Muscle of back (tissue), 11 donors: Measurements from ENCODE around the gene CDC27. TPM values are rescaled to one million over a fixed set of nuclear protein-coding genes. Genes with fewer than 3 reads are reported as not detected.
"Not testable (repeated sequence)": the region's sequence is repeated elsewhere in the genome, so short reads cannot be mapped to it uniquely, and the experiment has no call there.

Source experiments
- DNase-seq, 3 donors: peaks; one replicate each; pipeline versions ENCODE4 v3.0.0 to v3.0.0-alpha.2; 2013
- polyA plus RNA-seq, 10 donors: library from polyadenylated mRNA; unstranded; fragments of 120-200 nt; gene quantifications; one replicate each; pipeline ENCODE4 v1.2.1, GENCODE V29; 2013; ENCODE audit not compliant: insufficient read length in 10 of 10

The CDC27 gene
- polyA plus RNA-seq, 10 donors = 38.7 to 62.6 (median 52.7) TPM

DNA sequence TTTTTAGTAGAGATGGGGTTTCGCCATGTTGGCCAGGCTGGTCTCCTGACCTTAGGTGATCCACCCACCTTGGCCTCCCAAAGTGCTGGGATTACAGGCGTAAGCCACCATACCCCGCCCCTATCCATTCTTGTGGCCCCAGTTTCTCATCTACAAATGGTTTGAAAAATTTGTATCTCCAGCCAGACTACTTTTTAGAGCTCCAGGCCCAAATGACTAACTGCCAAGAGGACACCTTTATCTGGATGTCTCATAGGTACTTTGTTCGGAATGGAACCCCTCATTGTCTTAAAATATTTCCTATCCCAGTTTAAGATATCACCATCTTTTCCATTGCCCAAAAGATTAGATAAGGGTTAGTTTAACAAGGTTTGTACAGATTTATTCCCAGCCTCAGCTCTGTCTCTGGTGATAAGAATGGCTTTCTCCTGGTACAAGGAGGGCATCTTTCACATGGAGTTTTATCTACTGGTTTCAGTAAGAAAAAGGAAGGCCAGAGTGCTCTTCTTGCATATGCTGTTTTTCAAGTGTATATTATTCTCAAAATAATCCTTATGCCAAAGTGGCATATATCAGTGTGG, 4.9 kb upstream of the CDC27 start:
- no peak for DNase-seq

DNA sequence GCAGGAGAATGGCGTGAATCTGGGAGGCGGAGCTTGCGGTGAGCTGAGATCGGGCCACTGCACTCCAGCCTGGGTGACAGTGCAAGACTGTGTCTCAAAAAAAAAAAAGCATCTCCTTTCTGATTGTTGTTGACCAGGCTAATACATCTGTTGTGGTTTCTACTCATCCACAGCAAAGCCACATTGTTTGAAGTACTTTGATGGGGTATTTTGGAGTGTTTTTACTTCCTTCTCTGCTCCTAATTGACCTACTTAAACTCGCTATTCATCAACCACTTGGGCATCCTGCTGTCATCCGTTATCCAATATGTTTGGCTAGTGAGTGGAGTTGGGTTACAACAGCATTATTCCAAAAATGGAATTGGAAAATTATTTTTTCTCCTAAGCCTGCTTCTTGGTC, 3.5 kb upstream of the CDC27 start:
- DNase-seq = no peak

DNA sequence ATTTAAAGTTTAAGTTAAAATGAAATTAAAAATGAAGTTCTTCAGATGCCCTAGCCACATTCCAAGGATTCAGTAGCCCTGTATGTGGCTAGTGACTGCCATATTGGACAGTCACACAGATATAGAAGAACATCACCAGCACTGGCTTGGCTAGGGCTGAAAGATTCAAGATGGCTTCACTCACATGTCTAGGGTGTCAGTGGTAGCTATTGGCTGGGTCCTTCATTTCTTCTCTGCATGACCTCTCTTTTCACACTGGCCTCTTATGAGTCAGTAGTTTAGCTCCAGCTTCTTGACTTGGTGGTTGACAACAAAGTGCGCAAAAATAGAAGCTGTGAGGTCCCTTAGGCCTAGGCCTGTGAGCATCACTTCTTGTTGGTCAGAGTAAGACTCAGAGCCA, 1.7 kb upstream of the CDC27 start:
- DNase-seq = no peak

DNA sequence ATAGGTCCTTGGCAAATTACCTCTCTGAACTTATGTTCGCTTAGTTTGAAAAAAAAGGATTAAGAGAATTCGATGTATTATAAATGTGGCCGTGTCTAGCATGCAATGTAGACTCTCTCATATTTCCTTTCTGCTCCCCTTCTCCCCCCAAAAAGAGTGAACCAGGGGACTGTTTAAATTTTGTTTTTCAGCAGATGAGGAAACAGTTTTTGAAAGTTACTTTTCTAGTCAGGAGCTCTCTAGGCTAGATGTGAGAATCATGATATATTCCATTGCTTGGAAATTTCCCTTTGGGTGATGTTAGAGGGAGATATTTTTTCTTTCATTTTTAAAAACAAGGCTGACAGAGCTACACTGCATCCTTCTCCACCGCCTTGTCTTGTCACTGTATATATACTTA, 1.1 kb upstream of the CDC27 start:
- DNase-seq = no peak

DNA sequence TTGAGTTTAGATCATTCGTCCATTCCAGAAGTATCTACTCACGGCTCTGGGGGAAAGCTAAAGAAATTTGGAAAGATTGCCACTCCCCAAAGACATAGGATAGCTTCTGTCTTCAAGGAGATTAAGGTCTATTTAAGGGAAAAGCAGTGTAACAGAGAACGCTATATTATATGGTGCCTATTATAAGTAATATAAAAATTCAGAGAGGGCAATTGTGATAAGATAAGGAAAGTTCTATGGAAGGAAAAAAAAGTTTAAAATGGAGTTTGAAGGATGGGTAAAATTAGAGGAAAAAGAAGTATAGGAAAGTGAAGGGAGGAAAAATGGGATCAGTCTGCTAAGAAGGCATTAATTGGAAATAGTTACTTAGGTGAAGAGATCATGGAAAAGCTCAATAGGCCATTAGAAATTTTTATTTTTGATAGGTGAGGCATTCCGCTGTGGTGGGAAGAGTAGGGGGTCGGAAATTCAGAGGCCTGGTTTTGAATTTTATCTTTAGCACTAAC, 690 bp upstream of the CDC27 start:
- no peak for DNase-seq

DNA sequence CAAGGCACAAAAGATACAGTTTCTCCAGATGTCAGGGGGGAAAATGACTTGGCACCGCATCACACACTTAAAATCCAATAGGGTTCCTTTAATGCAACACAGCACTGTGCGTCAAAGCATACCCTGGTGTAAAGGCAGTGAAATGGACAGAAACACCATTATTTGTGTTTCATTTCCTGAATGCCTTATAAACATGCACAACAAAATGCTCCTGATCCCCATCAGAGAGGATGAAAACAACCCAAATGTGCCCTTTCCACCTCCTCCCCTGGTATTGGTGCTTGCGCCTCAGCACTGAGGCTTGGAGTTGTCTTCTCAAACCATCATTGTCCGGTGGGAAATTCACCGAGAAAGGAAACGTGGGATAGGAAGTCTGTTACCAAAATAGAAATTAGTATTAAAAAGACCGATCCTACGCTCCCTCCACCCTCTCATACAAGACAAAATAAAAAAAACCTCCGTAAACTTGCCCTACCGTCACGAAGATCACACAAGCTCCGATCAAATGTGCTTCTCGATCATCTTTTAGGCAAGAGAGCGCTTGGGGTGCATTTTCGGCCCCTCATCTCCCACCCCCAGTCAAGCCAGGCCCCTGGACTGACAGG, 722 bp downstream of the CDC27 start:
- peak; percentile 25 to 72 (median 34) for DNase-seq

DNA sequence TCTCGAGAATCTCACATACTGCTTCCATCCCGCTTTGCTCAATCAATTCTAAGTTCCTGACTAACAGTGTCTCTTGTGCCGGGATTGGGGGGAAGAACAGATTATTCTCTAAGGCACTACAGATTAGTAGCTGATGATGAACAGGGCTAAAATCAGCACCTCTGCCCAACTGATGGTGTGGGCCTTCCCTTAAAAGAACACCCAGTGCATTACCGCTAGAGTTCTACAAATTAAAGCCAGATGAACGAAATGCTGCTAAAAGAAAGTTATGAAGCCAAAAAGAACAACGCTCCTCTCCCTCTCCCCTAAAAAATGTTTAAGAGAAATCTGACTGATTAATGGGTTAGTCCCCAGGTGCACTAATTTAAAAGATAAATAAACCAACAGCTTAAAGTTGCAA, 4.4 kb downstream of the CDC27 start:
- peak in 2 of 3 donors; percentile 21 to 52 for DNase-seq

DNA sequence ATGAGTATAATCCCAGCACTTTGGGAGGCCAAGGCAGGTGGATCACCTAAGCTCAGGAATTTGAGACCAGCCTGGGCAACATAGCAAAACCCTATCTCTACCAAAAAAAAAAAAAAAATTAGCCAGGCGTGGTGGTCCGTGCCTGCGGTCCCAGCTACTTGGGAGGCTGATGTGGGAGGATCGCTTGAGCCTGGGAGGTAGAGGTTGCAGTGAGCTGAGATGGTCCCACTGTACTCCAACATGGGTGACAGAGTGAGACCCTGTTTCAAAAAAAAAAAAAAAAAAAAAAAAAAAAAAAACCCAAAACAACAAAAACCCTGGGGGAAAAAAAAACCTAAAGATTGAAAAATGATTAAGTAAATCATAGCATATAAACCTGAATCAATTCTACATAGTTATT, 8.1 kb downstream of the CDC27 start:
- not testable (repeated sequence) for DNase-seq

DNA sequence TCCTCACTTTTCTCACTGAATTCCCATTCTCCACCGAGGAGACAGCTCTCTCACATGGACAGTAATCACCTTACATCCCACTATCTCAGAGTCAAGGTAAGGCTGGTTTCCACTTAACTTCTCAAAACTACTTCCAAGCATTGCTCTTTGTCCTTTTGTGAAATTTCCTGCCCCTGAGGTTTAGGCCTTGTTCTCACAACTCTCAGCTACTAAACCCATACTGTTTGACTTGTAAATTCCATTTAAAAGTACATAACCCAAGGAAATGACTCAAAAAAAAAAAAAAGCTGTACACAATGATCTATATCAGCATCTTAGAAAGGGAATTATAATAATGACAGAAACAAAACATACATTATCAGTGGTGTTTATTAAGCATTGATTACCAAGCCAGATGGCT, 8.8 kb downstream of the CDC27 start:
- DNase-seq = no peak

DNA sequence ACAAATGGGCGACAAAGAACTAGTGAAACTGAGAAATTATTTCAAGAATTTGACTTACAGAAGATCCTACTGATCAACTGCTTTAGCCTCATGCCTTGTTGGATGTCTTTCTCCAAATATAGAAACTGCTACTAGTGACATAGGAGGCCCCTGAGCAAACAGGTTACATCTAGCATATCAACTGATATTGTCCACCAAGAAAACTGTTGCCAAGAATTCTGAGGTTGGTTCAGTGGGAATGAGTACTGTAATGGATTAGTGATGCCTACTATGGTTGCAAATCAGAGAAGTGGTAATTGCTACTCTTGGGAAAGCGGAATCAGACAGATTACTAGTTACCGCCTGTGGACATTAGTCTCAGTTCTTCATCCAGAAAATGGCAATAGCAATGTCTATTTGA, 10.0 kb downstream of the CDC27 start:
- no peak for DNase-seq

DNA sequence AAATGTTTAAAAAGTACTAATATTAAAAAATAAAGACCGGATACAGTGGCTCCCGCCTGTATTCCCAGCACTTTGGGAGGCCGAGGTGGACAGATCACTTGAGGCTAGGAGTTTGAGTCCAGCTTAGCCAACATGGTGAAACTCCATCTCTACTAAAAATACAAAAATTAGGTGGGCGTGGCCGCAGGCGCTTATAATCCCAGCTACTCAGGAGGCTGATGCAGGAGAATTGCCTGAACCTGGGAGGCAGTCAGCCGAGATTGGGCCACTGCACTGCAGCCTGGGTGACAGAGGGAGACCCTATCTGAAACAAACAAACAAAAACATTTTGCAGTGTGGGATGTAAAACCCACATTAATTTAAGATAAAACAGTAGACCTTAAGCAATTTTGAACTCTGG, 11.8 kb downstream of the CDC27 start:
- no peak for DNase-seq

DNA sequence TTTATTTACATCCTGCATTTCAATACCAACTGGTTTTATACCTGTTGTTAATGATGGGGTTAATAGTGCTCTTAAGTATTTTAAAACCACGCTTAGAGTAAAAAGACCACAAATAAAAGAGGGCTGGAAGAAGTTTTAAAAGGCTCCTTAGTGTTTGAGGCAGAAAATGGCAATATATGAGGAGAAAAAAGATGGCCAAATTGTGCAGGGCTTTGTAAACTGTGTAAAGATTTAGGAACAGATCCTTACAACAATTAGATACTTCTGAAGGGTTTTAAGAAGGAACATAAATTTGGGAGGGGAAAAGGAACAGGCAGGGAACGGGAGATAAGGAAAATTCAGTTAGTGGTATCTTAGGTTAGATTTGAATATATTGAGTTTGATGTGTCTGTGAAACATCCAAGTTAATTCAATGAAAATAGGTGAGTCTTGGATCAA, 12.7 kb downstream of the CDC27 start:
- DNase-seq = no peak

DNA sequence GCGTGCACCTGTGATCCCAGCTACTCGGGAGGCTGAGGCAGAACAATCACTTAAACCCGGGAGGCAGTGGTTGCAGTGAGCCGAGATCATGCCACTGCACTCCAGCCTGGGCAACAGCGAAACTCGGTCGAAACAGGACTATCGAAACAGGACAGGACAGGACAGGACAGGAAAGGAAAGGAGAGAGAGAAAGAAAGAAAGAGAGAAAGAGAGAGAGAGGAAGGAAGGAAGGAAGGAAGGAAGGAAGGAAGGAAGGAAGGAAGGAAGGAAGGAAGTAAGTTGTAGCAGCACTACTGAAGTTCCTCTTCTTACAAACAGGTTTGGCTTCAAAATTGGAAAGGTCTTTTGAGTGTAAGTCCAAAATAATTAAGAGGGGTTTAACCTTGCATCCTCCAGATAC, 14.3 kb downstream of the CDC27 start:
- DNase-seq = not testable (repeated sequence)

DNA sequence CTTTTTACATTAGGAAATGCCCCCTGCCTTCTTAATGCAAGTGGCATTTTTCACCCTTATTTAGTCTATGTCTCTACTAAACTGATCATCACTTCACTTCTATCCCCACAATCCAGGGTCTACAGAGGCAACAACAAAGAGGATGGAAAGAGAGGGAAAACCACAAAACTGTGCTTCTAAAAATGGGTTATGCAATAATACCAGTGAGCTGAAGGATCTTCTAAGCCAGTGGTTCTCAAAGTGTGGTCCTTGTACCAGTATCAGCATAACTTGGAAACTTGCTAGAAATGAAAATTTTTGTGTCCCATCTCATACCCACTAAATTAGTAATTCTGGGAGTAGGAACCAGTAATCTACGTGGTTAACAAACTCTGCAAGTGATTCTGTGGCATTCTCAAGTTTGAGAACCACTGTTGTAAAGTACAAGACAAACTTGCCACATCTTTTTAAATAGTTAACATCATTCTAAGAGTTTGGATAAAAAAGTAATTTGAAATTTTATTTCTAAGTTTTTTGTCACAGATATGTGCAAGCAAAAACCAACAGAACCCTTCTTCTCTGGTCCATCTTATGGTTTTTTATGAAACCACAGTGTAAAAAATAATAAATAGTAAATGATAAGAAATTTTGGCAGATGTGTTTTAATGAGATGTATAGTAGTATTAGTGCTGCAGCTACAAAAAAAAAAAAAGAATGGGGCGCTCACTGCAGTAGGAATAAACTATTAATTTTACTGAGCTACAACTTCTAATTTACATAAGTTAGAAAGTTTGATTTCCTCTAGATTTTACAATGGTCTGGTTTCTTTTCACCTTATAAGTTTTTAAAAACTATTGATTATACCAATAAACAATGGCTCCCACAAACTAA, 16.2 kb downstream of the CDC27 start:
- no peak for DNase-seq

DNA sequence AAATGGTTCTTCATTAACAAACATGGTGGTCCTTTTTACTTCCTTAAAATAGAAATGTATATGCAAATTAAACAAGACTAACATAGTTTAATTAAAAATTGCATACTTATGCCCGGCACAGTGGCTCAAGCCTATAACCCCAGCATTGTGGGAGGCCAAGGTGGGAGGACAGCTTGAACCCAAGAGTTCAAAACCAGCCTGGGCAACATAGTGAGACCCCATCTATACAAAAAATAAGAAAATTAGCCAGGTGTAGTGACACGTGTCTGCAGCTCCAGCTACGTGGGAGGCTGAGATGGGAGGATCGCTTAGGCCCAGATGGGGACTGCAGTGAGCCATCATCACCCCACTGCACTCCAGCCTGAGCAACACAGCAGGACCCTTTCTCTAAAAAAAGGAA, 18.4 kb downstream of the CDC27 start:
- DNase-seq = no peak

DNA sequence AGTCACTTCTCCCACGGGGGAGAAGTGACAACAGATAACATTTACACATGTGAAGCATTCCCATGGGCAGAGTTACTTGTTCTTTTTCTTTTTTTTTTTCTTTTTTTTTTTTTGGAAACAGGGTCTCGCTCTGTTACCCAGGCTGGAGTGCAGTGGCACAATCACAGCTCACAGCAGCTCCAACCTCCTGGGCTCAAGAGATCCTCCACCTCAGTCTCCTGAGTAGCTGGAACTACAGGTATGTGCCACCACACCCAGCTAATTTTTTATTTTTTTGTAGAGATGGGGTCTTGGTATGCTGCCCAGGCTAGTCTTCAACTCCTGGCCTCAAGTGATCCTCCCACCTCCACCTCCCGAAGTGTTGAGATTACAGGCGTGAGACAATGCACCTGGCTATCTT, 20.2 kb downstream of the CDC27 start:
- DNase-seq = not testable (repeated sequence)

DNA sequence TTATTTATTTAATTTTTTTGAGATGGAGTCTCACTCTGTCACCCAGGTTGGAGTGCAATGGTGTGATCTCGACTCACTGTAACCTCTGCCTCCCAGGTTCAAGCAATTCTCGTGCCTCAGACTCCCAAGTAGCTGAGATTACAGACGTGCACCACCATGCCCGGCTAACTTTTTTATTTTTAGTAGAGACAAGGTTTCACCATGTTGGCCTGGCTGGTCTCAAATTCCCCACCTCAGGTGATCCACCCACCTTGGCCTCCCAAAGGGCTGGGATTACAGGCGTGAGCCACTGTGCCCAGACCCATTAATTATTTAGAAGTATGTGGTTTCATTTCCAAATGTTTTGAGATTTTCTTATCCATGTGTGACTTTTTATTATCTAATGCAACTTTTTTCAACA, 22.2 kb downstream of the CDC27 start:
- DNase-seq = not testable (repeated sequence)

DNA sequence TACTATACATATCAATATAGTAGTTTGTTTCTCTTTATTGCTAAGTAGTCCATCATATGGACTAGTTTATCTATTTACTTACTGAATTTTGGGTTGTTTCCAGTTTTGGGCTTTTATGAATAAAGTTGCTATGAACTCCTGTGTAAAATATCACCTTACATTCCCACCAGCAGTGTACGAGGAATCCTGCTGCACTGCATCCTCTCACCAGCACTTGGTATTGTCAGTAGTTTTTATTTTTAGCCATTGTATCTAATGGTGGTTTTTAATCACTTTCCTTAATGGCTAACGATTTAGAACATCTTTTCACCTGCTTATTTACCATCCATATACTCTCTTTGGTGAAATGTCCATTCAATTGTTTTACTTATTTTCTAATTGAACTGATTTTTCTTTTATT, 24.0 kb downstream of the CDC27 start:
- DNase-seq = no peak

DNA sequence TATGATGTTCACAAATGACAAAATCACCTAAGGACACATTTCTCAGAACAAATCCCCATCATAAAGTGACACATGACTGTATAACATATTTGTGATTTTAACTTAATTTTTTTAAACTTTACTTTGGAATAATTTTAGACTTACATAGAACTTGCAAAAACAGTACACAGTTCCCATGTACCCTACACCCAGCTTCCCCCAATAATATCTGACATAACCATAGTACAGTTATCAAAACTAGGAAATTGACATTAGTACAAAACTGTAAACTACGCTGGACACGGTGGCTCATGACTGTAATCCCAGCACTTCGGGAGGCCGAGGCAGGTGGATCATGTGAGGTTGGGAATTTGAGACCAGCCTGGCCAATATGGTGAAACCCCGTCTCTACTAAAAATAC, 24.8 kb downstream of the CDC27 start:
- DNase-seq = no peak

DNA sequence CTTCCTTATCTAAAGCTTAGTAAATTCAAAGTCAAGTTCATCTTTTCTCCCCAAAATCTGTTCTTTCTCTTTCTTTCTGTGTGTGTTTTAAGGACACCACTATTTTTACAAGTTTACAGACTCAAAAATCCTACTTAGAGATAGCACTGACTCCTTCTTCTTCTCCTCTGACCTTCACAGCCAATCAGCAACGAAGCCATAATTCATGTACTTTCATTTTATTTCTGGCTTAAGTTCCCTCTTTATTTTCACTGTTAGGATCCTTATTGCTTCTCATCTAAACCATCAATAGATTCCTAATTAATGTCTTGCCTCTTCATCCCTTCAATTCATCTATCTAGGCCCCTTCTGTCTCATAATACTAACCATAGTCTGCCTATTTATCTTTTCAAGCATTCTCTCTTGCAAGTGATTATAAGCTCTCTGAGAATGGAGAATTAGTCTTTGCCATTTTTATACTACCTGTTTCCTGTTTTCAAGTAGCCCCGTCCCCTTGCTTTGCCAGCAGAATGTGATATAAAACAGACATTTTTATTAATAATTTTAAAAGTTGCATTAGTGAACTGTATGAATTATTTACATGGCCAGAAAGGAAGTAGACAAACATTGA, 27.0 kb downstream of the CDC27 start:
- no peak for DNase-seq

DNA sequence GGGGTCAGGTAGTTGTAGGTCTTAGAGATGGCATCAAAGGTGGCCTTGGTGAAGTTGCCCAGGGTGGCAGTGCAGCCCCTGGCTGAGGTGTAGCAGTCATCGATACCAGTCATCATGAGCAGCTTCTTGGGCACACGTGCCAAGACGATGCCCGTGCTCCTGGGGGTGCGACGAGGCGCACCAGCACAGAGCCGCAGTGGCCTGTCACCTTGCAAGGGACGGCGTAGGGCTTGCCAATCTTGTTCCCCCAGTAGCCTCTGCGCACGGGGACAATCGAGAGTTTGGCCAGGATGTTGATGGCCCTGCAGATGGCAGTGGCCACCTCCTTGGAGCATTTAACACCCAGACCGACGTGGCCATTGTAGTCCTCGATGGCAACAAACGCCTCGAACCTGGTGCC, 29.8 kb downstream of the CDC27 start:
- DNase-seq = no peak

DNA sequence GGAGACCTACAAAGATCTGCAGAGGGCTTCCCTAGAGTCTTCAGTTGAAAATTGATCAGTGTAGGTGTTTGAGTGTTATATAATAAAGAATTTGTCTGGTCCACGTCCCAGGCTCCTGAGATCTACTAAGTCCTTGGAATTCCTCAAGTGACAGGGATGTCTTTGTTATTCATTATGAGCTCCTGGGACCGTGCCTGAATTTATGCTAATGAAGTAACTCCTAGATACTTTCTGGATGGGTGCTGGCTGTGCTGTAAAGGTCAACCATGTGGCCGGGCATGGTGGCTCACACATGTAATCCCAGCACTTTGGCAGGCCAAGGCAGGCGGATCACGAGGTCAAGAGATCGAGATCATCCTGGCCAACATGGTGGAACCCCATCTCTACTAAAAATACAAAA, 43.7 kb downstream of the CDC27 start:
- DNase-seq = no peak

DNA sequence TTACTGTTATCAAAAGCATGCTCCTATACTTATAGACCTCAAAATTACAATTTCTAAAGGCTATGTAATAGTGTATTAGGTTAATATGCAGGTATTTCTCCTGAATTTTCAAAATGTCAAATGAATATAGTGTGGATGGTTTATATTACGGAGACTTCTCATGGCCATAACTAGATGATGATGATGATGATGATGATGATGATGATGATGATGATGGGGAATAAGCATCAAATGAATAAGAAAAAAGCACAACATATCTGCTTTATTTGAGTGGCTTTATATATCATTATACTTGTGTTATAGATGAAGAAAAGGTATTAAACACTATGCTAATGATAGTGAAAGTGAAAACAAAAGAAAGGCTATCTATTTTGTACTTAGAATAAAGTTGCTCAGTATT, 53.9 kb downstream of the CDC27 start:
- DNase-seq = no peak
